GM19099 (cell line): ENCODE results near the gene WWOX.

ENCODE experiments used
- POLR2A ChIP-seq: IDR thresholded peaks from 3 replicates; pipeline ENCODE4 v1.6.1; 2011; ENCODE audit warnings: low read depth; ENCODE audit not compliant: insufficient read length; ENCODE audit errors: extremely low read depth

The WWOX gene

GRCh38 chr16:78773291-78773702 is 673.8 kb downstream of the WWOX start:
- TF ChIP-seq POLR2A: no peak

GRCh38 chr16:78773706-78774105 is 674.3 kb downstream of the WWOX start:
- no peak for TF ChIP-seq POLR2A

GRCh38 chr16:78775161-78775561 is 675.7 kb downstream of the WWOX start:
- no peak for TF ChIP-seq POLR2A

GRCh38 chr16:78778101-78779004 is 678.9 kb downstream of the WWOX start:
- no peak for TF ChIP-seq POLR2A

- TF ChIP-seq POLR2A: no peak
Measured at GRCh38 chr16:78780808-78781207, 681.4 kb downstream of the WWOX start.

GRCh38 chr16:78782572-78782971 is 683.1 kb downstream of the WWOX start:
- TF ChIP-seq POLR2A: no peak

- TF ChIP-seq POLR2A: no peak
Measured at GRCh38 chr16:78783570-78784079, 684.2 kb downstream of the WWOX start.

GRCh38 chr16:78784771-78785170 is 685.3 kb downstream of the WWOX start:
- TF ChIP-seq POLR2A: no peak

- TF ChIP-seq POLR2A: no peak
Measured at GRCh38 chr16:78785218-78785617, 685.8 kb downstream of the WWOX start.

GRCh38 chr16:78786635-78787034 is 687.2 kb downstream of the WWOX start:
- no peak for TF ChIP-seq POLR2A

- TF ChIP-seq POLR2A: no peak
Measured at GRCh38 chr16:78788276-78788675, 688.8 kb downstream of the WWOX start.

- TF ChIP-seq POLR2A: no peak
Measured at GRCh38 chr16:78788696-78789095, 689.2 kb downstream of the WWOX start.

- no peak for TF ChIP-seq POLR2A
Measured at GRCh38 chr16:78789561-78789960, 690.1 kb downstream of the WWOX start.

GRCh38 chr16:78791011-78791410 is 691.6 kb downstream of the WWOX start:
- TF ChIP-seq POLR2A: no peak

GRCh38 chr16:78791926-78792325 is 692.5 kb downstream of the WWOX start:
- no peak for TF ChIP-seq POLR2A

- no peak for TF ChIP-seq POLR2A
Measured at GRCh38 chr16:78792952-78793351, 693.5 kb downstream of the WWOX start.
